Right lobe of liver (tissue), 6 donors: Measurements from ENCODE around the gene KRTAP2-1. TPM values are rescaled to one million over a fixed set of nuclear protein-coding genes. Genes with fewer than 3 reads are reported as not detected.
"Not testable (repeated sequence)": the region's sequence is repeated elsewhere in the genome, so short reads cannot be mapped to it uniquely, and the experiment has no call there.

Experiments
- ATAC-seq, 4 donors: fragments of 200-7000 bp; cut with Tn5 transposase; one replicate each; pipeline ENCODE4 v1.9.1; 2020; ENCODE audit warnings: mild to moderate bottlenecking in 4 of 4, moderate library complexity in 4 of 4
- DNase-seq, 3 donors: peaks; one replicate each; pipeline ENCODE4 v3.0.0-alpha.2; 2020
- H3K27ac ChIP-seq, 3 donors: fragments of 200-600 bp; one replicate each; pipeline ENCODE4 v1.8.0; 2022
- H3K27me3 ChIP-seq, 2 donors: fragments of 200-600 bp; one replicate each; pipeline ENCODE4 v1.8.0; 2022
- H3K36me3 ChIP-seq, 4 donors: fragments of 200-600 bp; sonication (generic) in 1 of 4; one replicate each; pipeline versions ENCODE4 v1.5.1 to v1.8.0; 2017 to 2022; ENCODE audit warnings: control low read depth in 1 of 4
- H3K4me1 ChIP-seq, 4 donors: fragments of 200-600 bp; sonication (generic) in 1 of 4; one replicate each; pipeline versions ENCODE4 v1.5.1 to v1.8.0; 2017 to 2022; ENCODE audit warnings: control low read depth in 1 of 4
- H3K4me3 ChIP-seq, 3 donors: fragments of 200-600 bp; one replicate each; pipeline ENCODE4 v1.8.0; 2022
- H3K9me3 ChIP-seq, 4 donors: fragments of 200-600 bp; sonication (generic) in 1 of 4; one replicate each; pipeline versions ENCODE4 v1.5.1 to v1.8.0; 2017 to 2022; ENCODE audit warnings: control low read depth in 1 of 4
- POLR2A ChIP-seq: fragments of 450-650 bp; IDR thresholded peaks from one replicate; pipeline ENCODE4 v1.6.1; 2017; ENCODE audit warnings: antibody characterized with exemption, mild to moderate bottlenecking
- WGBS: methylation state at CpG from one replicate; pipeline ENCODE4 v1.1.6; 2018; ENCODE audit warnings: low coverage, low lambda C conversion rate; ENCODE audit not compliant: insufficient coverage; ENCODE audit errors: missing lambda C conversion rate; 5-methylcytosine and 5-hydroxymethylcytosine counted together
- intact Hi-C, 2 donors: fragments of 100-400 bp; cut with DNase I; formaldehyde crosslinking; loops; one replicate each; pipeline versions ENCODE4 v1.11.2 to v1.14.1; 2022
- total RNA-seq, 6 experiments: library from RNA; depleted of rRNA in 2 of 6; stranded (reverse); fragments of >200 nt in 2 of 6; fragmentation: NEBNext Ultra II Directional in 3 of 6; extraction: Animal tissue kit (Norgen Biotek cat#: 25700) in 3 of 6; gene quantifications; one replicate each; pipeline versions ENCODE4 v1.1.0 to v1.2.4, GENCODE V29; 2016 to 2023
- TF ChIP-seq, protein P1 (sequence below), 4 donors: fragments of 200-600 bp in 3 of 4; fragments of 450-650 bp in 1 of 4; IDR thresholded peaks; one replicate each; pipeline versions ENCODE4 v1.5.1 to v1.8.0; 2016 to 2022; ENCODE audit warnings: antibody characterized with exemption in 4 of 4, mild to moderate bottlenecking in 2 of 4
- donor health status: DM: no; HTN: yes; CAD: no.
- donor health status: DM: no; HTN: no; CAD: no.
- donor health status: DM: no; HTN: no; CAD: no.
- donor health status: DM: no; HTN: yes; CAD: no.
- donor health status: DM: no; HTN: yes; CAD: no.

KRTAP2-1 gene
- total RNA-seq, 6 experiments from 2014 or later, result not detected

DNA sequence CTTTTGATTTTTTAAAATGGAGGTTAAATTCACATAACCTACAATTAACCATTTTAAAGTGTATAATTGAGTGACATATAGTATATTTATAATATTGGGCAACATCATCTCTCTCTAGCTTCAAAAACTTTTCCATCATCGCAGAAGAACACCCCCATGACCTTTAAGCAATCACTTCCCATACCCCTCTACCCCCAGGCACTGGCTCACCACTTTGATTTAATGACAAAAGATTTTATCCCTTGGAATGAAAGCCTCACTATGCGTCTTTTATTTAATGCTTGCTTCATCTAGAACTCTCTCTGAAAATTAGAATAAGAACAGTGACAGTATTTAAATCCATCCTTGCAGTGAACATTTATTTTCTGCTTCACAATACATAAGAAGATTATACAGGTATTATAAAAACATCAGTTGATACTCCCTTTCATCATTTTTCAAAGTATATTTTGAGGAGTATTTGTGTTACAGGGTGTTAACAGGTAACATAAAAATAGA is 9.2 kb downstream of the KRTAP2-1 start:
- Histone ChIP-seq H3K27me3 (no peaks in the 10 kb centered on the region), H3K36me3 (no peaks in the 10 kb centered on the region), H3K4me1 (no peaks in the 10 kb centered on the region), H3K9me3 (no peaks in the 10 kb centered on the region), H3K4me3 (no peak overlapping the region), H3K27ac (no peak overlapping the region)
- no peak for ATAC-seq
- no peak for DNase-seq
- WGBS, result 66% methylated on average over 2 of the region's 2 CpGs
- TF ChIP-seq POLR2A, result no peak
- TF ChIP-seq, protein P1, sequence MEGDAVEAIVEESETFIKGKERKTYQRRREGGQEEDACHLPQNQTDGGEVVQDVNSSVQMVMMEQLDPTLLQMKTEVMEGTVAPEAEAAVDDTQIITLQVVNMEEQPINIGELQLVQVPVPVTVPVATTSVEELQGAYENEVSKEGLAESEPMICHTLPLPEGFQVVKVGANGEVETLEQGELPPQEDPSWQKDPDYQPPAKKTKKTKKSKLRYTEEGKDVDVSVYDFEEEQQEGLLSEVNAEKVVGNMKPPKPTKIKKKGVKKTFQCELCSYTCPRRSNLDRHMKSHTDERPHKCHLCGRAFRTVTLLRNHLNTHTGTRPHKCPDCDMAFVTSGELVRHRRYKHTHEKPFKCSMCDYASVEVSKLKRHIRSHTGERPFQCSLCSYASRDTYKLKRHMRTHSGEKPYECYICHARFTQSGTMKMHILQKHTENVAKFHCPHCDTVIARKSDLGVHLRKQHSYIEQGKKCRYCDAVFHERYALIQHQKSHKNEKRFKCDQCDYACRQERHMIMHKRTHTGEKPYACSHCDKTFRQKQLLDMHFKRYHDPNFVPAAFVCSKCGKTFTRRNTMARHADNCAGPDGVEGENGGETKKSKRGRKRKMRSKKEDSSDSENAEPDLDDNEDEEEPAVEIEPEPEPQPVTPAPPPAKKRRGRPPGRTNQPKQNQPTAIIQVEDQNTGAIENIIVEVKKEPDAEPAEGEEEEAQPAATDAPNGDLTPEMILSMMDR (IDR thresholded peaks at IDR 0.05), result no peak
- intact Hi-C loops, result no loop called here

DNA sequence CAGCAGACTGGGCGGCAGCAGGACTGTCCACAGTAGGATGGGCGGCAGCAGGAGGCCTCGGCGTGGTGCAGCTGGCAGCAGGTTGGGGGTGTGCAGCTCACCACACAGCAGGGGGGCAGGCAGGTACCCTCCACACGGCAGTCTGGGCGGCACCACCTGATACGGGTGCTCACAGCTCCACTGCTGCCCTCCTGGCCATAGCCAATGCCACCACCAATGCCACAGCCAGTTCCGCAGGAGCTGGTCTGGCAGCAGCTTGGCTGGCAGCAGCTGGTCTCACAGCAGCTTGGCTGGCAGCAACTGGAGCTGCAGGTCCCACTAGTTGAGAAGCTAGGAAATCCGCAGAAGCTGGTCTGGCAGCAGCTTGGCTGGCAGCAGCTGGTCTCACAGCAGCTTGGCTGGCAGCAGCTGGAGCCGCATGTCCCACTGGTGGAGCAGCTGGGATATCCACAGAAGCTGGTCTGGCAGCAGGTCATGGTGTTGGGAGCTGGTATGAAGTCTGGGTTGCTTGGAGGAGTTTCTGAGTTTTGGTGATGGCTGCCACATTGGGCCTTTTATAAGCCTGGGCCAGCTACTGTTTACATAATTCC is 12.7 kb downstream of the KRTAP2-1 start, which contains the start of gene KRTAP1-3:
Gene KRTAP1-3 (minus strand): TSS at position 529 of the 590 bp plus-strand sequence. CDS start 53 bp downstream, at position 476.
- WGBS, result 80% methylated on average over 1 of the region's 10 CpGs
- H3K4me3 ChIP-seq, DNase-seq, intact Hi-C loops, H3K27ac ChIP-seq, H3K36me3 ChIP-seq, H3K4me1 ChIP-seq, H3K9me3 ChIP-seq, H3K27me3 ChIP-seq: not testable (repeated sequence)
- peak in 1 of 4 donors; percentile 14 for ATAC-seq

DNA sequence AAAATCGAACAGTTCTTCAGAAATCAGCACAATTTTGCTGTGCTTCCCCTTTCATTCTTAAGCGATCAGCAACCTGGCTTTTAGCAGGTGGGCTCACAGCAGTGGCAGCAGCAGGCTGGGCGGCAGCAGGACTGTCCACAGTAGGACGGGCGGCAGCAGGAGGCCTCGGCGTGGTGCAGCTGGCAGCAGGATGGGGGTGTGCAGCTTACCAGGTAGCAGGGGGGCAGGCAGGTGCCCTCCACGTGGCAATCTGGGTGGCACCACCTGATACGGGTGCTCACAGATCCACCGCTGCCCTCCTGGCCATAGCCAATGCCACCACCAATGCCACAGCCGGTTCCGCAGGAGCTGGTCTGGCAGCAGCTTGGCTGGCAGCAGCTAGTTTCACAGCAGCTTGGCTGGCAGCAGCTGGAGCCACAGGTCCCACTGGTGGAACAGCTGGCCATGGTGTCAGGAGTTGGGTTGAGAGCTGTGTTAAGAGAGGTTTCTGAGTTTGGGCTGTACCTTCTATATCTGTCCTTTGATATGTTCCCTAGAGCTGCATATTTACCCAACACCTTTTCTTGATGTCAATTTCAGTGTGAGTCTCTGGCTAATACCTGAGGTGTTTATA is 17.4 kb downstream of the KRTAP2-1 start, which contains the start of gene KRTAP1-4:
Gene KRTAP1-4 (minus strand): TSS at position 563 of the 613 bp plus-strand sequence. CDS start 117 bp downstream, at position 446.
- intact Hi-C loops, result no loop called here
- Histone ChIP-seq H3K36me3 (no peaks in the 10 kb centered on the region), H3K27me3 (no peaks in the 10 kb centered on the region), H3K4me3 (no peak within 1 kb of the TSS), H3K4me1 (no peaks in the 10 kb centered on the region), H3K9me3 (no peaks in the 10 kb centered on the region), H3K27ac (no peak within 1 kb of the TSS)
- ATAC-seq (peak in 1 of 4 donors; percentile 20), DNase-seq (no peak)
- 50% methylated on average over 6 of the region's 12 CpGs for WGBS
- no peak for TF ChIP-seq POLR2A

DNA sequence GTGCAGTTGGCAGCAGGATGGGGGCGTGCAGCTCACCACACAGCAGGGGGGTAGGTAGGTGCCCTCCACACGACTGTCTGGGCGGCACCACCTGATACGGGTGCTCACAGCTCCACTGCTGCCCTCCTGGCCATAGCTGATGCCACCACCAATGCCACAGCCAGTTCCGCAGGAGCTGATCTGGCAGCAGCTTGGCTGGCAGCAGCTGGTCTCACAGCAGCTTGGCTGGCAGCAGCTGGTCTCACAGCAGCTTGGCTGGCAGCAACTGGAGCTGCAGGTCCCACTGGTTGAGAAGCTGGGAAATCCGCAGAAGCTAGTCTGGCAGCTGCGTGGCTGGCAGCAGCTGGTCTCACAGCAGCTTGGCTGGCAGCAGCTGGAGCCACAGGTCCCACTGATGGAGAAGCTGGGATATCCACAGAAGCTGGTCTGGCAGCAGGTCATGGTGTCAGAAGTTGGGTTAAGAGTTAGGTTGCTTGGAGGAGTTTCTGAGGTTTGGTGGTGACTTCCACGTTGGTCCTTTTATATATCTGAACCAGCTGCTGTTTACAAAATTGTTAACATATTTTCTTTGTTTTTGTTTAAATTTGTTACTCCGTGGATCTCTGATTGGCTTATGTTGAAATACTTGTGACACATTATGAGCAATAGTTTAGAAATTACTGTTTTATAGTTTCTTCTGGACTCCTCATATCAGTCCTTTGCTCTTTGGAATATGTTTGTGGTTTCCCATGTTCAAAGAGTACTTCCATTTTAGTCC is 20.2 kb downstream of the KRTAP2-1 start, which contains the start of gene KRTAP1-5:
Gene KRTAP1-5 (minus strand): TSS at position 494 of the 757 bp plus-strand sequence. CDS start 53 bp downstream, at position 441.
- DNase-seq (no peak), ATAC-seq (peak in 1 of 4 donors; percentile 39)
- H3K4me3 ChIP-seq, result no peak within 1 kb of the TSS
- no peaks in the 10 kb centered on the region for H3K4me1 ChIP-seq
- WGBS, result 40% methylated on average over 2 of the region's 9 CpGs
- TF ChIP-seq, protein P1 (IDR thresholded peaks at IDR 0.05), result no peak
- no peak for TF ChIP-seq POLR2A
- no peaks in the 10 kb centered on the region for H3K27me3 ChIP-seq
- H3K36me3 ChIP-seq, result no peaks in the 10 kb centered on the region
- H3K27ac ChIP-seq, result no peak within 1 kb of the TSS
- intact Hi-C loops, result no loop called here
- H3K9me3 ChIP-seq, result no peaks in the 10 kb centered on the region

DNA sequence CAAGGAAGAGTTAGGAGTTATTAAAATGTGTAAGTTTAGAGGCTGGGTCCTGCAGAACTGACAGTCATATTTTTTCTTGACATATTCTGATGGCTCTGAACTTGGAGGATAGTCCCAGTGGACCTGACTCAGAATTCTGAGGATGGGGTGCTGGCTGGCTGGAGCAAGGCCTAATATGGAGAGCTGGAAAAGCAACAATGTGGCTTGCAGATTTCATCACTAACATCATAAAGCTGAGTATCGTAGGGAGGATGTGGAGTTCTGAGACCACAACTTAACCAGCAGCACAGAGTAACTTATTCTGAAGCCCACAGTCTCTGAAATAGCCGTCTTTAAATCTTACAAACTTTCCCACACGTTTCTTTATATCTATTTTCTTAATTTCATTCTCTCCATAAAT is 22.4 kb downstream of the KRTAP2-1 start:
- DNase-seq (no peak), ATAC-seq (no peak)
- intact Hi-C loops, result no loop called here
- no peaks in the 10 kb centered on the region for H3K36me3 ChIP-seq
- no peaks in the 10 kb centered on the region for H3K27me3 ChIP-seq
- no peak overlapping the region for H3K4me3 ChIP-seq
- WGBS, result 40% methylated on average over 3 of the region's 3 CpGs
- H3K4me1 ChIP-seq, result no peaks in the 10 kb centered on the region
- no peaks in the 10 kb centered on the region for H3K9me3 ChIP-seq
- no peak for TF ChIP-seq POLR2A
- TF ChIP-seq, protein P1 (IDR thresholded peaks at IDR 0.05), result no peak
- H3K27ac ChIP-seq, result no peak overlapping the region
